22Rv1 (cell line): Measurements from ENCODE around the gene MAP4K5.

Experiments used
- ZFX ChIP-seq: fragments of 450-650 bp; IDR thresholded peaks from 2 replicates; pipeline ENCODE4 v1.6.1; 2017; ENCODE audit warnings: antibody characterized with exemption, borderline replicate concordance
- TF ChIP-seq, protein P1 (sequence below): fragments of 450-650 bp; IDR thresholded peaks from 2 replicates; pipeline ENCODE4 v1.5.1; 2017; ENCODE audit warnings: mild to moderate bottlenecking

DNA sequence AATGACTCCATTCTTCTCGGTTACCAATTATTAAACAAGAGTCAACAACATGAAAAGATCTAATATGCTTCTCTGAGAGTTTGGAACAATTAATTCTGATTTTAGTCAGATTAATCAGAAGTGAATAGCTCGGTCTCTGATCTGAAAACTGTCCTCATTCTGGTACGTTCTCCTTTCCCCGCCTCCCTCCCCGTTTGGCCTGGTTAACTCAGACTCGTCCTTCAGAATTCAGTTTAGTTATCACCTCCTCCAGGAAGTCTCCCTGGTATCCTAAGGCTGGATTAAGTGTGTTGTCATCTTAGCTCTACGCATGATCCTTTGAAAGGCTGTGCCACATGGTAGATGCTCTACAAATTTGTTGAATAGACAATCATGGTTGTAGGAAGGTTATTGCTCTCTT, 22.2 kb downstream of the MAP4K5 start:
- TF ChIP-seq, protein P1, sequence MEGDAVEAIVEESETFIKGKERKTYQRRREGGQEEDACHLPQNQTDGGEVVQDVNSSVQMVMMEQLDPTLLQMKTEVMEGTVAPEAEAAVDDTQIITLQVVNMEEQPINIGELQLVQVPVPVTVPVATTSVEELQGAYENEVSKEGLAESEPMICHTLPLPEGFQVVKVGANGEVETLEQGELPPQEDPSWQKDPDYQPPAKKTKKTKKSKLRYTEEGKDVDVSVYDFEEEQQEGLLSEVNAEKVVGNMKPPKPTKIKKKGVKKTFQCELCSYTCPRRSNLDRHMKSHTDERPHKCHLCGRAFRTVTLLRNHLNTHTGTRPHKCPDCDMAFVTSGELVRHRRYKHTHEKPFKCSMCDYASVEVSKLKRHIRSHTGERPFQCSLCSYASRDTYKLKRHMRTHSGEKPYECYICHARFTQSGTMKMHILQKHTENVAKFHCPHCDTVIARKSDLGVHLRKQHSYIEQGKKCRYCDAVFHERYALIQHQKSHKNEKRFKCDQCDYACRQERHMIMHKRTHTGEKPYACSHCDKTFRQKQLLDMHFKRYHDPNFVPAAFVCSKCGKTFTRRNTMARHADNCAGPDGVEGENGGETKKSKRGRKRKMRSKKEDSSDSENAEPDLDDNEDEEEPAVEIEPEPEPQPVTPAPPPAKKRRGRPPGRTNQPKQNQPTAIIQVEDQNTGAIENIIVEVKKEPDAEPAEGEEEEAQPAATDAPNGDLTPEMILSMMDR: no peak
- no peak for TF ChIP-seq ZFX
